CD4-positive, alpha-beta T cell treated with Interleukin-6 for 4 hours (primary cell): ENCODE data around the gene TK2.

Experiments
- DNase-seq: peaks from one replicate; pipeline ENCODE4 v3.0.0-alpha.2; 2020; ENCODE audit warnings: mixed read lengths

TK2 gene

GRCh38 chr16:66544016-66544757, 5.7 kb downstream of the TK2 start:
- no peak for DNase-seq

GRCh38 chr16:66543541-66543940, 6.4 kb downstream of the TK2 start:
- no peak for DNase-seq

- DNase-seq, result no peak
Measured at GRCh38 chr16:66542396-66542795, 7.5 kb downstream of the TK2 start.

GRCh38 chr16:66541388-66542355, 8.2 kb downstream of the TK2 start:
- no peak for DNase-seq

- DNase-seq, result peak; percentile 53
Measured at GRCh38 chr16:66539623-66540469, 10.1 kb downstream of the TK2 start.

- no peak for DNase-seq
Measured at GRCh38 chr16:66538910-66539309, 11.0 kb downstream of the TK2 start.

- DNase-seq, result no peak
Measured at GRCh38 chr16:66537236-66537635, 12.7 kb downstream of the TK2 start.

- DNase-seq, result no peak
Measured at GRCh38 chr16:66536525-66536924, 13.4 kb downstream of the TK2 start.

GRCh38 chr16:66534376-66534799, 15.5 kb downstream of the TK2 start:
- no peak for DNase-seq

- DNase-seq, result no peak
Measured at GRCh38 chr16:66529475-66529874, 20.4 kb downstream of the TK2 start.

- DNase-seq, result no peak
Measured at GRCh38 chr16:66528294-66528693, 21.6 kb downstream of the TK2 start.

- DNase-seq, result no peak
Measured at GRCh38 chr16:66525396-66526180, 24.3 kb downstream of the TK2 start.

- DNase-seq, result peak; percentile 47
Measured at GRCh38 chr16:66524601-66525164, 25.2 kb downstream of the TK2 start.

GRCh38 chr16:66523861-66524354, 26.0 kb downstream of the TK2 start:
- DNase-seq, result peak; percentile 65

- no peak for DNase-seq
Measured at GRCh38 chr16:66522816-66523590, 26.9 kb downstream of the TK2 start.

GRCh38 chr16:66521951-66522771, 27.8 kb downstream of the TK2 start:
- DNase-seq, result peak; percentile 92

GRCh38 chr16:66521252-66521713, 28.6 kb downstream of the TK2 start:
- no peak for DNase-seq

- peak; percentile 30 for DNase-seq
Measured at GRCh38 chr16:66520406-66521170, 29.3 kb downstream of the TK2 start.
